ENCODE data around the gene MAPK4.

DNA sequence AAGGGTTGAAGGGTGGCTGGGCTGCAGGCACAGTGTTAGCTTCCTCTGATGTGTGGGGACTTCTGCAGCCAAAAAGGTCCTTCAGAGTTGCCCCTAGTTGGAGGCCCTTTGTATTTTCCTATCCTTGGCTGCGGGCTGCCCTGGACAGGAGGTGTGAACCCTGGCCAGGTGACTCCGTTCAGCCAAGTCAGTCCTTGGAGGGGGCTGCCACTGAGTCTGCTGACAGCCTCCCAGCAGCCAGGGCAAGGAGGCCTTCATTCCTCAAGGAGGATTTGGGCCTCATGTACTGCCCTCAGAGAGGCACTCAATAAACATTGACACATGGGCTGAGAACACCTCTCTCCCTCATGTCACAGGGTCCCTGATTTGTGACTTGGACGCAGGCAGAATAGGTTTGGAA is 62.4 kb downstream of the MAPK4 start:
- TF ChIP-seq, protein P1, sequence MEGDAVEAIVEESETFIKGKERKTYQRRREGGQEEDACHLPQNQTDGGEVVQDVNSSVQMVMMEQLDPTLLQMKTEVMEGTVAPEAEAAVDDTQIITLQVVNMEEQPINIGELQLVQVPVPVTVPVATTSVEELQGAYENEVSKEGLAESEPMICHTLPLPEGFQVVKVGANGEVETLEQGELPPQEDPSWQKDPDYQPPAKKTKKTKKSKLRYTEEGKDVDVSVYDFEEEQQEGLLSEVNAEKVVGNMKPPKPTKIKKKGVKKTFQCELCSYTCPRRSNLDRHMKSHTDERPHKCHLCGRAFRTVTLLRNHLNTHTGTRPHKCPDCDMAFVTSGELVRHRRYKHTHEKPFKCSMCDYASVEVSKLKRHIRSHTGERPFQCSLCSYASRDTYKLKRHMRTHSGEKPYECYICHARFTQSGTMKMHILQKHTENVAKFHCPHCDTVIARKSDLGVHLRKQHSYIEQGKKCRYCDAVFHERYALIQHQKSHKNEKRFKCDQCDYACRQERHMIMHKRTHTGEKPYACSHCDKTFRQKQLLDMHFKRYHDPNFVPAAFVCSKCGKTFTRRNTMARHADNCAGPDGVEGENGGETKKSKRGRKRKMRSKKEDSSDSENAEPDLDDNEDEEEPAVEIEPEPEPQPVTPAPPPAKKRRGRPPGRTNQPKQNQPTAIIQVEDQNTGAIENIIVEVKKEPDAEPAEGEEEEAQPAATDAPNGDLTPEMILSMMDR (IDR thresholded peaks at IDR 0.05; ENCODE audit: low read length), result no peak
- TF ChIP-seq EZH2 (IDR thresholded peaks at IDR 0.05; ENCODE audit: borderline replicate concordance, low read length), result no peak
